Measurements from ENCODE around the gene CYP39A1. TPM values are rescaled to one million over a fixed set of nuclear protein-coding genes. Genes with fewer than 3 reads are reported as not detected.

CYP39A1 gene
- total and polyA plus RNA-seq, 9 donors, result 9.0 to 22.9 (median 15.0) TPM

- TF ChIP-seq POLR2A (IDR thresholded peaks at IDR 0.05) (no peak), EP300 (IDR thresholded peaks at IDR 0.05) (no peak), CTCF (IDR thresholded peaks at IDR 0.05) (no peak)
- WGBS, 3 donors, result 7 to 19% (median 10%) methylated on average over 2 of the region's 2 CpGs
- H3K27ac ChIP-seq, result no peak overlapping the region
These were observed 65.7 kb downstream of the CYP39A1 start for GRCh38 chr6:46586906-46587305.

GRCh38 chr6:46584586-46584985, 68.0 kb downstream of the CYP39A1 start:
- Histone ChIP-seq H3K36me3 (no peaks in the 10 kb centered on the region), H3K4me1 (ENCODE audit: insufficient read depth) (peaks cover 5% of the 10 kb centered on the region), H3K27me3 (no peaks in the 10 kb centered on the region), H3K4me3 (no peak overlapping the region), H3K9me3 (no peaks in the 10 kb centered on the region), H3K27ac (no peak overlapping the region)
- 96 to 98% (median 97%) methylated on average over 3 of the region's 3 CpGs for WGBS, 3 donors
- intact Hi-C loops (cut with DNase I), result no loop called here
- TF ChIP-seq POLR2A (IDR thresholded peaks at IDR 0.05) (no peak), CTCF (IDR thresholded peaks at IDR 0.05) (no peak), EP300 (IDR thresholded peaks at IDR 0.05) (no peak)
- DNase-seq, result no peak

More at GRCh38 chr6:46586906-46587305, 65.7 kb downstream of the CYP39A1 start:
- Histone ChIP-seq H3K36me3 (no peaks in the 10 kb centered on the region), H3K27me3 (no peaks in the 10 kb centered on the region), H3K4me1 (ENCODE audit: insufficient read depth) (peaks cover 5% of the 10 kb centered on the region), H3K9me3 (no peaks in the 10 kb centered on the region), H3K4me3 (no peak overlapping the region)
- intact Hi-C loops (cut with DNase I), result no loop called here
- DNase-seq, result no peak

- DNase-seq, result no peak
- H3K4me3 ChIP-seq, result no peak overlapping the region
- no peaks in the 10 kb centered on the region for H3K36me3 ChIP-seq
- 80 to 90% (median 80%) methylated on average over 4 of the region's 4 CpGs for WGBS, 3 donors
- H3K27me3 ChIP-seq, result no peaks in the 10 kb centered on the region
- intact Hi-C loops (cut with DNase I), result no loop called here
- H3K27ac ChIP-seq, result no peak overlapping the region
- TF ChIP-seq CTCF (IDR thresholded peaks at IDR 0.05), result no peak
- H3K9me3 ChIP-seq, result no peaks in the 10 kb centered on the region
- peaks cover 5% of the 10 kb centered on the region for H3K4me1 ChIP-seq (ENCODE audit: insufficient read depth)
These were observed 68.9 kb downstream of the CYP39A1 start for GRCh38 chr6:46583721-46584120.

GRCh38 chr6:46583081-46583480, 69.5 kb downstream of the CYP39A1 start:
- no peaks in the 10 kb centered on the region for H3K9me3 ChIP-seq
- H3K27me3 ChIP-seq, result no peaks in the 10 kb centered on the region
- 61 to 68% (median 66%) methylated on average over 2 of the region's 2 CpGs for WGBS, 3 donors
- H3K4me3 ChIP-seq, result no peak overlapping the region
- no peak for DNase-seq
- H3K4me1 ChIP-seq (ENCODE audit: insufficient read depth), result peaks cover 5% of the 10 kb centered on the region
- no peak for TF ChIP-seq CTCF (IDR thresholded peaks at IDR 0.05)
- no peak for TF ChIP-seq EP300 (IDR thresholded peaks at IDR 0.05)
- TF ChIP-seq POLR2A (IDR thresholded peaks at IDR 0.05), result no peak
- intact Hi-C loops (cut with DNase I), result no loop called here
- no peak overlapping the region for H3K27ac ChIP-seq
- H3K36me3 ChIP-seq, result no peaks in the 10 kb centered on the region
